Esophagus muscularis mucosa (tissue), 4 donors: ENCODE measurements around the gene KISS1. TPM values are rescaled to one million over a fixed set of nuclear protein-coding genes. Genes with fewer than 3 reads are reported as not detected.
A peak's percentile ranks its signal among the peaks of the same experiment; 100 is the strongest.

Experiments
- DNase-seq: peaks from one replicate; pipeline ENCODE4 v3.0.0-alpha.2; 2017; ENCODE audit errors: extremely low spot score
- H3K27ac ChIP-seq, 4 donors: fragments of 200-600 bp; sonication (generic); replicated peaks in 1 of 4; 1 replicate in 3 of 4; 2 replicates in 1 of 4; pipeline ENCODE4 v1.5.1; 2016 to 2019; ENCODE audit warnings: mild to moderate bottlenecking in 1 of 4
- H3K27me3 ChIP-seq, 4 donors: fragments of 200-600 bp; sonication (generic); one replicate each; pipeline versions ENCODE4 v1.5.1 to v1.6.0; 2016 to 2019
- H3K36me3 ChIP-seq, 4 donors: fragments of 200-600 bp; sonication (generic); one replicate each; pipeline ENCODE4 v1.5.1; 2016 to 2019
- H3K4me1 ChIP-seq, 4 donors: fragments of 200-600 bp; sonication (generic); one replicate each; pipeline ENCODE4 v1.5.1; 2016 to 2019
- H3K4me3 ChIP-seq, 4 donors: fragments of 200-600 bp; sonication (generic); 1 replicate in 2 of 4; 2 replicates in 2 of 4; pipeline ENCODE4 v1.5.1; 2016 to 2019; ENCODE audit warnings: mild to moderate bottlenecking in 4 of 4, moderate library complexity in 1 of 4
- H3K9me3 ChIP-seq, 4 donors: fragments of 200-600 bp; sonication (generic); 1 replicate in 3 of 4; 2 replicates in 1 of 4; pipeline ENCODE4 v1.5.1; 2016 to 2019
- CTCF ChIP-seq, 3 experiments: fragments of 200-600 bp in 2 of 3; fragments of 450-650 bp in 1 of 3; sonication (generic) in 2 of 3; IDR thresholded peaks; one replicate each; pipeline ENCODE4 v1.5.1; 2017 to 2019; ENCODE audit warnings: antibody characterized with exemption in 3 of 3, mild to moderate bottlenecking in 2 of 3, moderate library complexity in 1 of 3
- EP300 ChIP-seq: sonication (generic); formaldehyde crosslinking; IDR thresholded peaks from one replicate; pipeline ENCODE4 v1.6.1; 2017; ENCODE audit warnings: antibody characterized with exemption
- POLR2A ChIP-seq: fragments of 450-650 bp; IDR thresholded peaks from one replicate; pipeline ENCODE4 v1.6.1; 2017; ENCODE audit warnings: antibody characterized with exemption, moderate library complexity, mild to moderate bottlenecking, low read depth
- POLR2AphosphoS5 ChIP-seq, 2 donors: sonication (generic); formaldehyde crosslinking; IDR thresholded peaks; one replicate each; pipeline ENCODE4 v1.6.1; 2017; ENCODE audit warnings: antibody characterized with exemption in 2 of 2
- WGBS: methylation state at CpG from one replicate; pipeline ENCODE4 v1.1.5; 2018; 5-methylcytosine and 5-hydroxymethylcytosine counted together
- intact Hi-C: fragments of 100-400 bp; cut with DNase I; formaldehyde crosslinking; loops from one replicate; pipeline ENCODE4 v1.15.1; 2023
- total RNA-seq, 4 donors: library from RNA; depleted of rRNA; stranded (reverse); fragments of >200 nt; gene quantifications; one replicate each; pipeline versions ENCODE4 v1.1.0 to v1.2.1, GENCODE V29; 2016

Gene KISS1
- total RNA-seq, 4 donors from 2014 or later = not detected

- H3K27ac ChIP-seq = peak overlapping the region; percentile 64 to 84 (median 75)
- DNase-seq = no peak
- TF ChIP-seq CTCF (IDR thresholded peaks at IDR 0.05) = no peak
- TF ChIP-seq EP300 = no peak
- TF ChIP-seq POLR2A = no peak
- TF ChIP-seq POLR2AphosphoS5 (IDR thresholded peaks at IDR 0.05) = peak in 1 of 2 donors; percentile 49
- WGBS = 85% methylated on average over 15 of the region's 16 CpGs
- peaks cover 7 to 33% (median 28%) of the 10 kb centered on the region in 4 donors for H3K4me1 ChIP-seq
- peaks cover 0 to 43% (median 15%) of the 10 kb centered on the region in 4 donors for H3K27me3 ChIP-seq
- H3K36me3 ChIP-seq = peaks cover 0 to 4% (median 0%) of the 10 kb centered on the region in 4 donors
- intact Hi-C loops = no loop called here
- H3K9me3 ChIP-seq = no peaks in the 10 kb centered on the region
- peak overlapping the region in 2 of 4 donors; percentile 69 to 70 for H3K4me3 ChIP-seq
These were observed 46.4 kb downstream of the KISS1 start for GRCh38 chr1:204149635-204150565.

GRCh38 chr1:204149107-204149506 lies 47.2 kb downstream of the KISS1 start:
- Histone ChIP-seq H3K36me3 (peaks cover 0 to 4% (median 0%) of the 10 kb centered on the region in 4 donors), H3K4me1 (peaks cover 7 to 33% (median 28%) of the 10 kb centered on the region in 4 donors), H3K27me3 (peaks cover 0 to 35% (median 15%) of the 10 kb centered on the region in 4 donors), H3K4me3 (no peak overlapping the region), H3K27ac (no peak overlapping the region), H3K9me3 (no peaks in the 10 kb centered on the region)
- intact Hi-C loops = no loop called here
- TF ChIP-seq POLR2A = no peak
- TF ChIP-seq POLR2AphosphoS5 (IDR thresholded peaks at IDR 0.05) = no peak
- no peak for TF ChIP-seq CTCF (IDR thresholded peaks at IDR 0.05)
- TF ChIP-seq EP300 = no peak
- 86% methylated on average over 2 of the region's 2 CpGs for WGBS
- DNase-seq = no peak

GRCh38 chr1:204147406-204148383 lies 48.6 kb downstream of the KISS1 start:
- no peak for TF ChIP-seq CTCF (IDR thresholded peaks at IDR 0.05)
- TF ChIP-seq POLR2A = no peak
- no peak for TF ChIP-seq POLR2AphosphoS5 (IDR thresholded peaks at IDR 0.05)
- no peak for TF ChIP-seq EP300
- DNase-seq = no peak
- peaks cover 7 to 32% (median 25%) of the 10 kb centered on the region in 4 donors for H3K4me1 ChIP-seq
- intact Hi-C loops = no loop called here
- H3K4me3 ChIP-seq = no peak overlapping the region
- WGBS = 90% methylated on average over 13 of the region's 13 CpGs
- no peaks in the 10 kb centered on the region for H3K9me3 ChIP-seq
- H3K27me3 ChIP-seq = peaks cover 0 to 30% (median 9%) of the 10 kb centered on the region in 4 donors
- peaks cover 0 to 4% (median 0%) of the 10 kb centered on the region in 4 donors for H3K36me3 ChIP-seq
- no peak overlapping the region for H3K27ac ChIP-seq

- Histone ChIP-seq H3K27ac (no peak overlapping the region), H3K4me1 (peaks cover 0 to 24% (median 18%) of the 10 kb centered on the region in 4 donors), H3K36me3 (peaks cover 0 to 4% (median 0%) of the 10 kb centered on the region in 4 donors), H3K4me3 (no peak overlapping the region), H3K9me3 (no peaks in the 10 kb centered on the region), H3K27me3 (peaks cover 0 to 22% (median 7%) of the 10 kb centered on the region in 4 donors)
- no peak for TF ChIP-seq CTCF (IDR thresholded peaks at IDR 0.05)
- TF ChIP-seq EP300 = no peak
- TF ChIP-seq POLR2A = no peak
- TF ChIP-seq POLR2AphosphoS5 (IDR thresholded peaks at IDR 0.05) = no peak
- intact Hi-C loops = no loop called here
- 90% methylated on average over 5 of the region's 7 CpGs for WGBS
- no peak for DNase-seq
These were observed 49.3 kb downstream of the KISS1 start for GRCh38 chr1:204146965-204147364.
